ENCODE results near the gene UBE2J2. TPM values are rescaled to one million over a fixed set of nuclear protein-coding genes. Genes with fewer than 3 reads are reported as not detected.
A peak's percentile ranks its signal among the peaks of the same experiment; 100 is the strongest.

The UBE2J2 gene
- total RNA-seq, 1 donor from 2014 or later, result 28.7 TPM

- no peaks in the 10 kb centered on the region for H3K9me3 ChIP-seq (ENCODE audit: control insufficient read depth in 3 of 3, low read length in 3 of 3)
- peaks cover 35 to 59% (median 52%) of the 10 kb centered on the region in 3 donors for H3K27me3 ChIP-seq (ENCODE audit: control insufficient read depth in 3 of 3, insufficient read depth in 3 of 3, low read length in 3 of 3)
- no peak overlapping the region for H3K4me3 ChIP-seq (ENCODE audit: low read length in 3 of 3)
- no peak overlapping the region for H3K27ac ChIP-seq (ENCODE audit: low read depth, low read length)
- H3K9ac ChIP-seq (ENCODE audit: low read depth in 1 of 3, low read length in 3 of 3), result no peak overlapping the region
- H3K4me1 ChIP-seq (ENCODE audit: control insufficient read depth in 3 of 3, insufficient read depth in 3 of 3, low read length in 3 of 3), result peaks cover 3 to 9% (median 4%) of the 10 kb centered on the region in 3 donors
- no peaks in the 10 kb centered on the region for H3K36me3 ChIP-seq (ENCODE audit: control insufficient read depth in 3 of 3, insufficient read depth in 3 of 3, low read length in 3 of 3)
Observed at GRCh38 chr1:1242461-1243265, 31.0 kb downstream of the UBE2J2 start.

- Histone ChIP-seq H3K9ac (ENCODE audit: low read depth in 1 of 3, low read length in 3 of 3) (no peak overlapping the region), H3K9me3 (ENCODE audit: control insufficient read depth in 3 of 3, low read length in 3 of 3) (no peaks in the 10 kb centered on the region), H3K27ac (ENCODE audit: low read depth, low read length) (no peak overlapping the region), H3K27me3 (ENCODE audit: control insufficient read depth in 3 of 3, insufficient read depth in 3 of 3, low read length in 3 of 3) (peaks cover 36 to 59% (median 51%) of the 10 kb centered on the region in 3 donors), H3K36me3 (ENCODE audit: control insufficient read depth in 3 of 3, insufficient read depth in 3 of 3, low read length in 3 of 3) (no peaks in the 10 kb centered on the region), H3K4me3 (ENCODE audit: low read length in 3 of 3) (no peak overlapping the region), H3K4me1 (ENCODE audit: control insufficient read depth in 3 of 3, insufficient read depth in 3 of 3, low read length in 3 of 3) (peaks cover 3 to 9% (median 8%) of the 10 kb centered on the region in 3 donors)
Observed at GRCh38 chr1:1241588-1242219, 31.9 kb downstream of the UBE2J2 start.

GRCh38 chr1:1240822-1241587, 32.6 kb downstream of the UBE2J2 start:
- Histone ChIP-seq H3K9ac (ENCODE audit: low read depth in 1 of 3, low read length in 3 of 3) (no peak overlapping the region), H3K36me3 (ENCODE audit: control insufficient read depth in 3 of 3, insufficient read depth in 3 of 3, low read length in 3 of 3) (no peaks in the 10 kb centered on the region), H3K4me3 (ENCODE audit: low read length in 3 of 3) (no peak overlapping the region), H3K27ac (ENCODE audit: low read depth, low read length) (no peak overlapping the region), H3K27me3 (ENCODE audit: control insufficient read depth in 3 of 3, insufficient read depth in 3 of 3, low read length in 3 of 3) (peaks cover 36 to 55% (median 45%) of the 10 kb centered on the region in 3 donors), H3K4me1 (ENCODE audit: control insufficient read depth in 3 of 3, insufficient read depth in 3 of 3, low read length in 3 of 3) (peaks cover 3 to 9% (median 8%) of the 10 kb centered on the region in 3 donors), H3K9me3 (ENCODE audit: control insufficient read depth in 3 of 3, low read length in 3 of 3) (no peaks in the 10 kb centered on the region)

- H3K4me1 ChIP-seq (ENCODE audit: control insufficient read depth in 3 of 3, insufficient read depth in 3 of 3, low read length in 3 of 3), result peaks cover 3 to 9% (median 8%) of the 10 kb centered on the region in 3 donors
- no peak overlapping the region for H3K9ac ChIP-seq (ENCODE audit: low read depth in 1 of 3, low read length in 3 of 3)
- no peaks in the 10 kb centered on the region for H3K36me3 ChIP-seq (ENCODE audit: control insufficient read depth in 3 of 3, insufficient read depth in 3 of 3, low read length in 3 of 3)
- H3K4me3 ChIP-seq (ENCODE audit: low read length in 3 of 3), result no peak overlapping the region
- H3K9me3 ChIP-seq (ENCODE audit: control insufficient read depth in 3 of 3, low read length in 3 of 3), result no peaks in the 10 kb centered on the region
- H3K27me3 ChIP-seq (ENCODE audit: control insufficient read depth in 3 of 3, insufficient read depth in 3 of 3, low read length in 3 of 3), result peaks cover 33 to 48% (median 40%) of the 10 kb centered on the region in 3 donors
- no peak overlapping the region for H3K27ac ChIP-seq (ENCODE audit: low read depth, low read length)
Observed at GRCh38 chr1:1240348-1240732, 33.3 kb downstream of the UBE2J2 start.

GRCh38 chr1:1239614-1240347, 33.9 kb downstream of the UBE2J2 start:
- peaks cover 33 to 47% (median 40%) of the 10 kb centered on the region in 3 donors for H3K27me3 ChIP-seq (ENCODE audit: control insufficient read depth in 3 of 3, insufficient read depth in 3 of 3, low read length in 3 of 3)
- H3K4me1 ChIP-seq (ENCODE audit: control insufficient read depth in 3 of 3, insufficient read depth in 3 of 3, low read length in 3 of 3), result peaks cover 3 to 9% (median 8%) of the 10 kb centered on the region in 3 donors
- H3K27ac ChIP-seq (ENCODE audit: low read depth, low read length), result no peak overlapping the region
- no peak overlapping the region for H3K4me3 ChIP-seq (ENCODE audit: low read length in 3 of 3)
- no peaks in the 10 kb centered on the region for H3K9me3 ChIP-seq (ENCODE audit: control insufficient read depth in 3 of 3, low read length in 3 of 3)
- no peaks in the 10 kb centered on the region for H3K36me3 ChIP-seq (ENCODE audit: control insufficient read depth in 3 of 3, insufficient read depth in 3 of 3, low read length in 3 of 3)
- H3K9ac ChIP-seq (ENCODE audit: low read depth in 1 of 3, low read length in 3 of 3), result no peak overlapping the region

- Histone ChIP-seq H3K9ac (ENCODE audit: low read depth in 1 of 3, low read length in 3 of 3) (no peak overlapping the region), H3K4me3 (ENCODE audit: low read length in 3 of 3) (no peak overlapping the region), H3K9me3 (ENCODE audit: control insufficient read depth in 3 of 3, low read length in 3 of 3) (no peaks in the 10 kb centered on the region), H3K36me3 (ENCODE audit: control insufficient read depth in 3 of 3, insufficient read depth in 3 of 3, low read length in 3 of 3) (peaks cover 0 to 5% (median 0%) of the 10 kb centered on the region in 3 donors), H3K4me1 (ENCODE audit: control insufficient read depth in 3 of 3, insufficient read depth in 3 of 3, low read length in 3 of 3) (peaks cover 3 to 9% (median 8%) of the 10 kb centered on the region in 3 donors), H3K27me3 (ENCODE audit: control insufficient read depth in 3 of 3, insufficient read depth in 3 of 3, low read length in 3 of 3) (peaks cover 33 to 47% (median 40%) of the 10 kb centered on the region in 3 donors), H3K27ac (ENCODE audit: low read depth, low read length) (no peak overlapping the region)
Observed at GRCh38 chr1:1239227-1239613, 34.4 kb downstream of the UBE2J2 start.

GRCh38 chr1:1238702-1239178, 34.9 kb downstream of the UBE2J2 start:
- no peak overlapping the region for H3K4me3 ChIP-seq (ENCODE audit: low read length in 3 of 3)
- no peak overlapping the region for H3K9ac ChIP-seq (ENCODE audit: low read depth in 1 of 3, low read length in 3 of 3)
- H3K36me3 ChIP-seq (ENCODE audit: control insufficient read depth in 3 of 3, insufficient read depth in 3 of 3, low read length in 3 of 3), result peaks cover 0 to 5% (median 0%) of the 10 kb centered on the region in 3 donors
- H3K9me3 ChIP-seq (ENCODE audit: control insufficient read depth in 3 of 3, low read length in 3 of 3), result no peaks in the 10 kb centered on the region
- H3K27me3 ChIP-seq (ENCODE audit: control insufficient read depth in 3 of 3, insufficient read depth in 3 of 3, low read length in 3 of 3), result peaks cover 33 to 47% (median 40%) of the 10 kb centered on the region in 3 donors
- peaks cover 3 to 9% (median 8%) of the 10 kb centered on the region in 3 donors for H3K4me1 ChIP-seq (ENCODE audit: control insufficient read depth in 3 of 3, insufficient read depth in 3 of 3, low read length in 3 of 3)
- H3K27ac ChIP-seq (ENCODE audit: low read depth, low read length), result no peak overlapping the region

- Histone ChIP-seq H3K4me3 (ENCODE audit: low read length in 3 of 3) (no peak overlapping the region), H3K36me3 (ENCODE audit: control insufficient read depth in 3 of 3, insufficient read depth in 3 of 3, low read length in 3 of 3) (peaks cover 0 to 5% (median 0%) of the 10 kb centered on the region in 3 donors), H3K27me3 (ENCODE audit: control insufficient read depth in 3 of 3, insufficient read depth in 3 of 3, low read length in 3 of 3) (peaks cover 33 to 47% (median 37%) of the 10 kb centered on the region in 3 donors), H3K9me3 (ENCODE audit: control insufficient read depth in 3 of 3, low read length in 3 of 3) (no peaks in the 10 kb centered on the region), H3K9ac (ENCODE audit: low read depth in 1 of 3, low read length in 3 of 3) (peak overlapping the region in 1 of 3 donors; percentile 50), H3K27ac (ENCODE audit: low read depth, low read length) (no peak overlapping the region), H3K4me1 (ENCODE audit: control insufficient read depth in 3 of 3, insufficient read depth in 3 of 3, low read length in 3 of 3) (peaks cover 7 to 13% (median 8%) of the 10 kb centered on the region in 3 donors)
Observed at GRCh38 chr1:1237874-1238701, 35.6 kb downstream of the UBE2J2 start.
